IMR-90 (cell line): Measurements from ENCODE around the gene C15orf62. TPM values are rescaled to one million over a fixed set of nuclear protein-coding genes. Genes with fewer than 3 reads are reported as not detected.

Experiments
- ATAC-seq: fragments of 200-7000 bp; cut with Tn5 transposase; 2 replicates; pipeline ENCODE4 v1.9.1; 2020; ENCODE audit warnings: low read depth, mild to moderate bottlenecking, moderate library complexity
- BruUV-seq: library from RNA; stranded (reverse); fragments of 400-500 nt; replicated peaks from 2 replicates; lab custom pipeline; 2021; lab: Mats Ljungman, UMichigan
- CTCF ChIA-PET: fragments of 300-600 bp; formaldehyde crosslinking; extraction: SDS; loops from one replicate; lab custom pipeline; 2021; ENCODE audit warnings: antibody characterized with exemption; lab: Yijun Ruan, JAX
- POLR2A ChIA-PET: fragments of 300-600 bp; sonication (Branson Sonifier 250); formaldehyde crosslinking; loops from one replicate; lab custom pipeline; 2022; ENCODE audit warnings: antibody characterized with exemption; ENCODE audit not compliant: unreplicated experiment; lab: Charles Lee
- DNase-seq: peaks from one replicate; pipeline ENCODE4 v3.0.0; 2013
- H2AFZ ChIP-seq: replicated peaks from 2 replicates; pipeline ENCODE3; 2013; ENCODE audit warnings: low read length, mild to moderate bottlenecking; ENCODE audit not compliant: poor library complexity
- H2AK5ac ChIP-seq: 2 replicates; pipeline ENCODE4 v1.6.1; 2013; ENCODE audit warnings: low read depth, low read length, inconsistent platforms
- H2AK9ac ChIP-seq: replicated peaks from 2 replicates; pipeline ENCODE3; 2013; ENCODE audit warnings: mild to moderate bottlenecking, low read depth, low read length, moderate library complexity; ENCODE audit not compliant: poor library complexity
- H2BK120ac ChIP-seq: 2 replicates; pipeline ENCODE4 v1.6.1; 2013; ENCODE audit warnings: low read depth, low read length, inconsistent platforms
- H2BK15ac ChIP-seq: 3 replicates; pipeline ENCODE4 v1.6.1; 2013; ENCODE audit warnings: low read depth, low read length, inconsistent platforms
- H2BK20ac ChIP-seq: 2 replicates; pipeline ENCODE4 v1.6.1; 2013; ENCODE audit warnings: low read depth, mild to moderate bottlenecking, inconsistent platforms, low read length, moderate library complexity
- H2BK5ac ChIP-seq: 2 replicates; pipeline ENCODE4 v1.6.1; 2013; ENCODE audit warnings: mild to moderate bottlenecking, low read depth, low read length, inconsistent platforms; ENCODE audit not compliant: poor library complexity, severe bottlenecking
- H3K14ac ChIP-seq: replicated peaks from 2 replicates; pipeline ENCODE4 v1.6.1; 2013; ENCODE audit warnings: low read depth, low read length, inconsistent platforms
- H3K18ac ChIP-seq: 2 replicates; pipeline ENCODE4 v1.6.1; 2013; ENCODE audit warnings: low read depth, low read length, control low read depth
- H3K23ac ChIP-seq: 2 replicates; pipeline ENCODE4 v1.6.1; 2013; ENCODE audit warnings: low read depth, low read length, inconsistent platforms
- H3K27ac ChIP-seq: 2 replicates; pipeline ENCODE4 v1.5.1; 2013; ENCODE audit warnings: mild to moderate bottlenecking, control low read depth, low read length; ENCODE audit not compliant: insufficient read depth
- H3K27me3 ChIP-seq: 2 replicates; pipeline ENCODE4 v1.6.1; 2013; ENCODE audit warnings: low read length; ENCODE audit not compliant: control insufficient read depth, insufficient read depth
- H3K36me3 ChIP-seq: 2 replicates; pipeline ENCODE4 v1.6.1; 2013; ENCODE audit warnings: low read length, mixed read lengths; ENCODE audit not compliant: control insufficient read depth, insufficient read depth
- H3K4ac ChIP-seq: 2 replicates; pipeline ENCODE4 v1.6.1; 2013; ENCODE audit warnings: low read depth, low read length, inconsistent platforms
- H3K4me1 ChIP-seq: 2 replicates; pipeline ENCODE4 v1.6.1; 2013; ENCODE audit warnings: low read length, mixed read lengths; ENCODE audit not compliant: control insufficient read depth, insufficient read depth
- H3K4me2 ChIP-seq: 2 replicates; pipeline ENCODE4 v1.6.1; 2013; ENCODE audit warnings: low read depth, mild to moderate bottlenecking, control low read depth, low read length, moderate library complexity
- H3K4me3 ChIP-seq: 2 replicates; pipeline ENCODE4 v1.5.1; 2013; ENCODE audit warnings: low read depth, mild to moderate bottlenecking, control low read depth, low read length, moderate library complexity; ENCODE audit not compliant: insufficient read depth
- H3K56ac ChIP-seq: 2 replicates; pipeline ENCODE4 v1.6.1; 2013; ENCODE audit warnings: low read length, inconsistent platforms; ENCODE audit not compliant: insufficient read depth; ENCODE audit errors: extremely low read depth
- H3K79me1 ChIP-seq, 2 experiments: 2 replicates each; pipeline ENCODE4 v1.6.1; 2013; ENCODE audit warnings: low read length in 2 of 2, inconsistent platforms in 1 of 2, low read depth in 1 of 2
- H3K9ac ChIP-seq: 2 replicates; pipeline ENCODE4 v1.6.1; 2013; ENCODE audit warnings: low read depth, low read length, control low read depth
- H3K9me1 ChIP-seq: 2 replicates; pipeline ENCODE4 v1.6.1; 2013; ENCODE audit warnings: low read length, inconsistent platforms; ENCODE audit not compliant: insufficient read depth
- H3K9me3 ChIP-seq: 2 replicates; pipeline ENCODE4 v1.6.1; 2013; ENCODE audit warnings: low read length; ENCODE audit not compliant: control insufficient read depth, insufficient read depth
- H4K20me1 ChIP-seq: 2 replicates; pipeline ENCODE4 v1.6.1; 2013; ENCODE audit warnings: low read length, inconsistent platforms; ENCODE audit not compliant: insufficient read depth
- H4K5ac ChIP-seq: 2 replicates; pipeline ENCODE4 v1.6.1; 2013; ENCODE audit warnings: mild to moderate bottlenecking, low read depth, low read length, control low read depth
- H4K8ac ChIP-seq, 2 experiments: 2 replicates each; pipeline ENCODE4 v1.6.1; 2013; ENCODE audit warnings: low read depth in 2 of 2, low read length in 2 of 2, control low read depth in 1 of 2, inconsistent platforms in 1 of 2
- H4K91ac ChIP-seq: 2 replicates; pipeline ENCODE4 v1.6.1; 2013; ENCODE audit warnings: low read depth, low read length, inconsistent platforms; ENCODE audit not compliant: insufficient read depth
- BHLHE40 ChIP-seq: fragments of 150-350 bp; IDR thresholded peaks from 2 replicates; pipeline ENCODE4 v1.6.1; 2016; ENCODE audit warnings: mild to moderate bottlenecking, low read depth, low read length
- CEBPB ChIP-seq: IDR thresholded peaks from 2 replicates; pipeline ENCODE4 v1.6.1; 2012; ENCODE audit warnings: low read depth, low read length, improper control_type of control experiment
- CHD1 ChIP-seq: IDR thresholded peaks from 2 replicates; pipeline ENCODE4 v1.6.1; 2012; ENCODE audit warnings: low read depth, low read length, improper control_type of control experiment
- FOS ChIP-seq: fragments of 150-350 bp; IDR thresholded peaks from 2 replicates; pipeline ENCODE4 v1.6.1; 2016; ENCODE audit warnings: low read depth, low read length
- MAFK ChIP-seq: IDR thresholded peaks from 2 replicates; pipeline ENCODE4 v1.6.1; 2012; ENCODE audit warnings: low read depth, low read length, improper control_type of control experiment
- MAZ ChIP-seq: IDR thresholded peaks from 2 replicates; pipeline ENCODE4 v1.6.1; 2012; ENCODE audit warnings: low read depth, mild to moderate bottlenecking, low read length, improper control_type of control experiment, moderate library complexity, borderline replicate concordance
- MXI1 ChIP-seq: IDR thresholded peaks from 2 replicates; pipeline ENCODE4 v1.6.1; 2012; ENCODE audit warnings: low read depth, mild to moderate bottlenecking, low read length, moderate library complexity, borderline replicate concordance
- NFE2L2 ChIP-seq: fragments of 150-350 bp; IDR thresholded peaks from 2 replicates; pipeline ENCODE4 v1.6.1; 2016; ENCODE audit warnings: low read depth, mild to moderate bottlenecking, low read length
- POLR2A ChIP-seq: IDR thresholded peaks from 2 replicates; pipeline ENCODE4 v1.6.1; 2012; ENCODE audit warnings: mild to moderate bottlenecking, low read depth, low read length
- RAD21 ChIP-seq: IDR thresholded peaks from 2 replicates; pipeline ENCODE4 v1.6.1; 2012; ENCODE audit warnings: low read length, improper control_type of control experiment
- RCOR1 ChIP-seq: IDR thresholded peaks from 2 replicates; pipeline ENCODE4 v1.6.1; 2012; ENCODE audit warnings: mild to moderate bottlenecking, low read length, improper control_type of control experiment; ENCODE audit not compliant: insufficient replicate concordance
- RFX5 ChIP-seq: IDR thresholded peaks from 2 replicates; pipeline ENCODE4 v1.8.0; 2012; ENCODE audit warnings: low read depth, mild to moderate bottlenecking, low read length, moderate library complexity
- SMC3 ChIP-seq: fragments of 150-350 bp; IDR thresholded peaks from 2 replicates; pipeline ENCODE4 v1.6.1; 2016; ENCODE audit warnings: low read depth, mild to moderate bottlenecking, antibody characterized with exemption, low read length, moderate library complexity
- WGBS, 2 experiments: methylation state at CpG; one replicate each; pipeline versions ENCODE4 v1.1.5 to v1.1.7; 2013; ENCODE audit warnings: missing lambda C conversion rate in 2 of 2; ENCODE audit not compliant: insufficient read length in 1 of 2; ENCODE audit errors: extremely low coverage in 2 of 2; 5-methylcytosine and 5-hydroxymethylcytosine counted together
- dilution Hi-C: fragments of 300-500 bp; cut with HindIII; formaldehyde crosslinking; loops from one replicate; pipeline ENCODE4 v1.14.3; 2018; ENCODE audit warnings: low sequenced_read_pairs; ENCODE audit not compliant: unreplicated experiment
- in situ Hi-C: fragments of 300-500 bp; cut with MboI; formaldehyde crosslinking; loops from 3 replicates; pipeline ENCODE4 v1.14.3; 2019; ENCODE audit warnings: low sequenced_read_pairs, inconsistent platforms, mixed read lengths
- intact Hi-C: fragments of 100-400 bp; cut with micrococcal nuclease; formaldehyde crosslinking; loops from 2 replicates; pipeline ENCODE4 v1.10.0; 2022
- polyA plus RNA-seq, 3 experiments: library from polyadenylated mRNA; depleted of rRNA; stranded (reverse); fragments of >200 nt; gene quantifications; 2 replicates each; pipeline ENCODE4 v1.2.3, GENCODE V29; 2012; ENCODE audit warnings: low replicate concordance in 1 of 3
- total RNA-seq: library from RNA; depleted of rRNA; stranded (reverse); fragments of >200 nt; gene quantifications from 2 replicates; pipeline ENCODE4 v1.2.3, GENCODE V29; 2012
- TF ChIP-seq, protein P1 (sequence below): fragments of 150-350 bp; IDR thresholded peaks from 2 replicates; pipeline ENCODE4 v1.6.1; 2016; ENCODE audit warnings: low read depth, mild to moderate bottlenecking, low read length, moderate library complexity, borderline replicate concordance
- TF ChIP-seq, protein P2 (sequence below): conservative IDR thresholded peaks from 2 replicates; pipeline ENCODE4 v1.5.1; 2012; ENCODE audit warnings: mild to moderate bottlenecking, low read depth, low read length, improper control_type of control experiment
- TF ChIP-seq, protein P3 (sequence below): fragments of 150-350 bp; IDR thresholded peaks from 2 replicates; pipeline ENCODE4 v1.6.1; 2017; ENCODE audit warnings: mild to moderate bottlenecking, antibody characterized with exemption, low read length, low read depth

C15orf62 gene
- total and polyA plus RNA-seq, 2 of the 4 experiments (the other 2 are of a cell fraction): not detected

DNA sequence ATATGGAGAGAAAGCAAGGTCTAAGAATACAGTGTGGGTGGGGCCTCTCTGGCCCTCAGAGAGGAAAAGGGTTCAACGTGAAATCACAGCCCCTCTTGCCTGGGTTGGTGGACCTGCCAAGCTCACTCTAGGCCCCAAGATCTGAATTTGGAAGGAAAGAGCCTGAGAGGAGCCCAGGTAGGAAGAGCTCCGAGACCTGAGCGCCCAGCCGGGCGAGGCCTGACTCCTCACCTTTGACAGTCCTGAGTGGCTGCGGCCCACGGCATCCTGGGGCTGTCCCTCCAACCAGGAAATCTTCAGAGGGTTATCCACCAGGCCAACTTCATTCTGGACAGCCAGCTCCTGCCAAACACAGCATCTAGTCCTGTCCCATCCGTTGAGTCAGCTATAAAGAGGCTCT lies 3.7 kb downstream of the C15orf62 start:
- Histone ChIP-seq H2AK5ac (no peak overlapping the region), H3K4ac (no peak overlapping the region), H3K18ac (no peak overlapping the region), H3K56ac (no peak overlapping the region), H3K79me1 (no peaks in the 10 kb centered on the region), H2AK9ac (no peak overlapping the region), H3K9ac (no peak overlapping the region), H3K9me3 (no peaks in the 10 kb centered on the region), H3K14ac (no peak overlapping the region), H4K91ac (no peak overlapping the region), H2BK120ac (no peak overlapping the region), H3K9me1 (no peaks in the 10 kb centered on the region), H3K23ac (no peak overlapping the region), H2BK5ac (no peak overlapping the region), H4K5ac (no peak overlapping the region), H3K36me3 (peaks cover 54% of the 10 kb centered on the region), H3K4me2 (no peak overlapping the region), H2AFZ (no peak overlapping the region), H2BK15ac (no peak overlapping the region), H3K4me3 (no peak overlapping the region), H3K4me1 (no peaks in the 10 kb centered on the region; the same call in 1 of the 2 replicates), H3K27me3 (no peaks in the 10 kb centered on the region), H4K20me1 (no peaks in the 10 kb centered on the region), H4K8ac (no peak overlapping the region), H3K27ac (no peak overlapping the region), H2BK20ac (no peak overlapping the region)
- ChIA-PET CTCF (no interaction called here), POLR2A (no interaction called here)
- in situ Hi-C loops (no loop called here), dilution Hi-C loops (no loop called here), intact Hi-C loops (no loop called here)
- no peak for TF ChIP-seq RFX5
- no peak for TF ChIP-seq MAFK
- no peak for TF ChIP-seq CEBPB
- no peak for TF ChIP-seq MXI1
- TF ChIP-seq FOS: no peak
- TF ChIP-seq RCOR1: no peak
- TF ChIP-seq MAZ: no peak
- TF ChIP-seq, protein P1, sequence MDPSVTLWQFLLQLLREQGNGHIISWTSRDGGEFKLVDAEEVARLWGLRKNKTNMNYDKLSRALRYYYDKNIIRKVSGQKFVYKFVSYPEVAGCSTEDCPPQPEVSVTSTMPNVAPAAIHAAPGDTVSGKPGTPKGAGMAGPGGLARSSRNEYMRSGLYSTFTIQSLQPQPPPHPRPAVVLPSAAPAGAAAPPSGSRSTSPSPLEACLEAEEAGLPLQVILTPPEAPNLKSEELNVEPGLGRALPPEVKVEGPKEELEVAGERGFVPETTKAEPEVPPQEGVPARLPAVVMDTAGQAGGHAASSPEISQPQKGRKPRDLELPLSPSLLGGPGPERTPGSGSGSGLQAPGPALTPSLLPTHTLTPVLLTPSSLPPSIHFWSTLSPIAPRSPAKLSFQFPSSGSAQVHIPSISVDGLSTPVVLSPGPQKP: no peak
- no peak for TF ChIP-seq BHLHE40
- TF ChIP-seq NFE2L2: no peak
- TF ChIP-seq, protein P2, sequence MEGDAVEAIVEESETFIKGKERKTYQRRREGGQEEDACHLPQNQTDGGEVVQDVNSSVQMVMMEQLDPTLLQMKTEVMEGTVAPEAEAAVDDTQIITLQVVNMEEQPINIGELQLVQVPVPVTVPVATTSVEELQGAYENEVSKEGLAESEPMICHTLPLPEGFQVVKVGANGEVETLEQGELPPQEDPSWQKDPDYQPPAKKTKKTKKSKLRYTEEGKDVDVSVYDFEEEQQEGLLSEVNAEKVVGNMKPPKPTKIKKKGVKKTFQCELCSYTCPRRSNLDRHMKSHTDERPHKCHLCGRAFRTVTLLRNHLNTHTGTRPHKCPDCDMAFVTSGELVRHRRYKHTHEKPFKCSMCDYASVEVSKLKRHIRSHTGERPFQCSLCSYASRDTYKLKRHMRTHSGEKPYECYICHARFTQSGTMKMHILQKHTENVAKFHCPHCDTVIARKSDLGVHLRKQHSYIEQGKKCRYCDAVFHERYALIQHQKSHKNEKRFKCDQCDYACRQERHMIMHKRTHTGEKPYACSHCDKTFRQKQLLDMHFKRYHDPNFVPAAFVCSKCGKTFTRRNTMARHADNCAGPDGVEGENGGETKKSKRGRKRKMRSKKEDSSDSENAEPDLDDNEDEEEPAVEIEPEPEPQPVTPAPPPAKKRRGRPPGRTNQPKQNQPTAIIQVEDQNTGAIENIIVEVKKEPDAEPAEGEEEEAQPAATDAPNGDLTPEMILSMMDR: no peak
- no peak for TF ChIP-seq RAD21
- TF ChIP-seq, protein P3, sequence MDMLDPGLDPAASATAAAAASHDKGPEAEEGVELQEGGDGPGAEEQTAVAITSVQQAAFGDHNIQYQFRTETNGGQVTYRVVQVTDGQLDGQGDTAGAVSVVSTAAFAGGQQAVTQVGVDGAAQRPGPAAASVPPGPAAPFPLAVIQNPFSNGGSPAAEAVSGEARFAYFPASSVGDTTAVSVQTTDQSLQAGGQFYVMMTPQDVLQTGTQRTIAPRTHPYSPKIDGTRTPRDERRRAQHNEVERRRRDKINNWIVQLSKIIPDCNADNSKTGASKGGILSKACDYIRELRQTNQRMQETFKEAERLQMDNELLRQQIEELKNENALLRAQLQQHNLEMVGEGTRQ: no peak
- no peak for TF ChIP-seq POLR2A
- no peak for TF ChIP-seq CHD1
- TF ChIP-seq SMC3: no peak
- ATAC-seq: no peak
- 100% methylated on average over 5 of the region's 8 CpGs; no CpG with 5 or more reads in 1 of the 2 experiments for WGBS, 2 experiments
- no peak for DNase-seq
- BruUV-seq: no TSS peak
